K562 (cell line): ENCODE measurements around the gene KCTD16. TPM values are rescaled to one million over a fixed set of nuclear protein-coding genes. Genes with fewer than 3 reads are reported as not detected.

Experiments used
- ATAC-seq: fragments of 200-7000 bp; cut with Tn5 transposase; 3 replicates; pipeline ENCODE4 v1.9.1; 2020; ENCODE audit warnings: moderate library complexity
- BruUV-seq: library from RNA; stranded (reverse); fragments of 400-500 nt; replicated peaks from 2 replicates; lab custom pipeline; 2021; lab: Mats Ljungman, UMichigan
- CTCF ChIA-PET: fragments of 300-600 bp; formaldehyde crosslinking; extraction: SDS; loops from one replicate; lab custom pipeline; 2021; ENCODE audit warnings: low intra/inter-chr PET ratio; lab: Yijun Ruan, JAX
- POLR2A ChIA-PET: fragments of 300-600, 350-650 bp; sonication (Branson Sonifier 250); formaldehyde crosslinking; extraction: SDS; loops from one replicate; lab custom pipeline; 2021; ENCODE audit warnings: antibody characterized with exemption, inconsistent platforms; lab: Yijun Ruan, JAX
- DNase-seq, 4 experiments: peaks; one replicate each; pipeline versions ENCODE4 v3.0.0 to v3.0.0-alpha.2; 2011 to 2018; ENCODE audit warnings: low spot score in 3 of 4, mixed read lengths in 3 of 4; ENCODE audit errors: extremely low read depth in 1 of 4
- FAIRE-seq: peaks from 2 replicates; lab custom pipeline; 2011; peaks lifted over from hg19 to GRCh38; lab: Jason Lieb, UNC
- H2AFZ ChIP-seq: 2 replicates; pipeline ENCODE4 v1.6.0; 2011; ENCODE audit warnings: low read depth, low read length, control low read depth, inconsistent platforms
- H3K27ac ChIP-seq: fragments of 200-600 bp; 3 replicates; pipeline ENCODE4 v1.8.0; 2011; ENCODE audit warnings: low read depth, mild to moderate bottlenecking, control low read depth, inconsistent platforms, low read length, moderate library complexity, mixed read lengths; ENCODE audit errors: extremely low read depth
- H3K27me3 ChIP-seq, 2 experiments: fragments of 300-600 bp in 1 of 2; 2 replicates in 1 of 2; 3 replicates in 1 of 2; pipeline versions ENCODE4 v1.6.0 to v1.8.0; 2011; ENCODE audit warnings: inconsistent platforms in 2 of 2, low read length in 2 of 2, mild to moderate bottlenecking in 1 of 2, mixed read lengths in 1 of 2, moderate library complexity in 1 of 2; ENCODE audit not compliant: control insufficient read depth in 2 of 2, insufficient read depth in 2 of 2
- H3K36me3 ChIP-seq: fragments of 300-600 bp; 3 replicates; pipeline ENCODE4 v1.8.0; 2011; ENCODE audit warnings: mild to moderate bottlenecking, low read length, inconsistent platforms; ENCODE audit not compliant: control insufficient read depth, insufficient read depth
- H3K4me1 ChIP-seq, 2 experiments: fragments of 200-600 bp in 1 of 2; replicated peaks in 1 of 2; 2 replicates in 1 of 2; 3 replicates in 1 of 2; pipeline versions ENCODE4 v1.5.1 to v1.8.0; 2011; ENCODE audit warnings: inconsistent platforms in 2 of 2, low read length in 2 of 2, mild to moderate bottlenecking in 1 of 2, mixed read lengths in 1 of 2, moderate library complexity in 1 of 2; ENCODE audit not compliant: control insufficient read depth in 2 of 2, insufficient read depth in 2 of 2
- H3K4me2 ChIP-seq: 2 replicates; pipeline ENCODE4 v1.6.1; 2011; ENCODE audit warnings: low read length, control low read depth, inconsistent platforms, mixed read lengths; ENCODE audit not compliant: insufficient read depth
- H3K4me3 ChIP-seq: fragments of 200-600 bp; sonication (generic), shearing (Covaris generic); 2 replicates; pipeline ENCODE4 v1.5.1; 2016; ENCODE audit warnings: control low read depth, inconsistent platforms
- H3K79me2 ChIP-seq: fragments of 200-600 bp; 3 replicates; pipeline ENCODE4 v1.8.0; 2011; ENCODE audit warnings: low read length, inconsistent platforms; ENCODE audit not compliant: control insufficient read depth, insufficient read depth
- H3K9ac ChIP-seq, 2 experiments: 2 replicates each; pipeline versions ENCODE4 v1.6.0 to v1.6.1; 2011; ENCODE audit warnings: low read depth in 2 of 2, low read length in 2 of 2, control low read depth in 1 of 2, inconsistent platforms in 1 of 2, mild to moderate bottlenecking in 1 of 2, mixed read lengths in 1 of 2; ENCODE audit not compliant: insufficient read depth in 1 of 2
- H3K9me1 ChIP-seq: one replicate; pipeline ENCODE4 v1.6.0; 2011; ENCODE audit warnings: inconsistent platforms, mild to moderate bottlenecking, low read length, moderate library complexity; ENCODE audit not compliant: control insufficient read depth, insufficient read depth
- H3K9me3 ChIP-seq: replicated peaks from 2 replicates; pipeline ENCODE4 v1.5.1; 2011; ENCODE audit warnings: low read depth, low read length, inconsistent platforms; ENCODE audit not compliant: control insufficient read depth, insufficient read depth
- H4K20me1 ChIP-seq: replicated peaks from 2 replicates; pipeline ENCODE4 v1.6.1; 2011; ENCODE audit warnings: low read length, inconsistent platforms, mixed read lengths; ENCODE audit not compliant: control insufficient read depth, insufficient read depth
- ATF7 ChIP-seq: fragments of 450-650 bp; IDR thresholded peaks from 2 replicates; pipeline ENCODE4 v1.7.1; 2014; ENCODE audit warnings: mild to moderate bottlenecking, moderate library complexity
- CSDE1 ChIP-seq, 2 experiments: fragments of 450-650 bp; IDR thresholded peaks; 2 replicates each; pipeline ENCODE4 v1.6.1; 2016; ENCODE audit warnings: mild to moderate bottlenecking in 1 of 2
- ETV6 ChIP-seq, 3 experiments: fragments of 150-350 bp in 1 of 3; sonication (generic) in 1 of 3; formaldehyde crosslinking in 1 of 3; IDR thresholded peaks; 2 replicates each; pipeline versions ENCODE4 v1.6.1 to v1.8.0; 2014 to 2022; ENCODE audit warnings: borderline replicate concordance in 2 of 3, low read depth in 2 of 3, antibody characterized with exemption in 1 of 3, low read length in 1 of 3, mild to moderate bottlenecking in 1 of 3, missing genetic modification reagents in 1 of 3
- JUND ChIP-seq, 2 experiments: IDR thresholded peaks; 2 replicates in 1 of 2; 3 replicates in 1 of 2; pipeline ENCODE4 v1.6.1; 2011; ENCODE audit warnings: borderline replicate concordance in 2 of 2, low read depth in 2 of 2, low read length in 2 of 2, improper control_type of control experiment in 1 of 2, missing biosample characterization in 1 of 2, missing genetic modification characterization in 1 of 2, missing genetic modification reagents in 1 of 2
- POLR2G ChIP-seq: fragments of 200-400 bp; formaldehyde crosslinking; IDR thresholded peaks from 2 replicates; pipeline ENCODE4 v1.6.1; 2017; ENCODE audit warnings: low read depth, mild to moderate bottlenecking, antibody characterized with exemption, low read length, moderate library complexity
- SIN3A ChIP-seq, 2 experiments: fragments of 150-350 bp in 1 of 2; IDR thresholded peaks; 2 replicates each; pipeline ENCODE4 v1.6.1; 2011 to 2016; ENCODE audit warnings: borderline replicate concordance in 2 of 2, low read depth in 2 of 2, low read length in 2 of 2, mild to moderate bottlenecking in 2 of 2, moderate library complexity in 2 of 2; ENCODE audit not compliant: control insufficient read depth in 1 of 2
- TAF1 ChIP-seq: IDR thresholded peaks from 2 replicates; pipeline ENCODE4 v1.6.1; 2011; ENCODE audit warnings: mild to moderate bottlenecking, low read length, moderate library complexity; ENCODE audit not compliant: insufficient read depth, control insufficient read depth, severe bottlenecking; ENCODE audit errors: extremely low read depth
- ZNF184 ChIP-seq: sonication (generic); formaldehyde crosslinking; IDR thresholded peaks from 2 replicates; pipeline ENCODE4 v1.5.0; 2020; ENCODE audit warnings: missing genetic modification reagents
- WGBS: fragments of 100-300 bp; shearing (Covaris generic); methylation state at CpG from one replicate; pipeline ENCODE4 v1.1.6; 2016; ENCODE audit warnings: low coverage, mixed read lengths; ENCODE audit not compliant: insufficient coverage; ENCODE audit errors: missing lambda C conversion rate; 5-methylcytosine and 5-hydroxymethylcytosine counted together
- in situ Hi-C: fragments of 300-500 bp; cut with MboI; formaldehyde crosslinking; loops from 4 replicates; pipeline ENCODE4 v1.15.0; 2018; ENCODE audit warnings: inconsistent platforms, mixed read lengths
- intact Hi-C: fragments of 100-400 bp; cut with micrococcal nuclease; formaldehyde crosslinking; loops from 2 replicates; pipeline ENCODE4 v1.14.2; 2022
- polyA plus RNA-seq, 8 experiments: library from polyadenylated mRNA; depleted of rRNA in 4 of 8; stranded (reverse) in 5 of 8; unstranded in 3 of 8; fragments of >200 nt; fragmentation: Nextera tagmentation in 2 of 8; fragmentation: Illumina TruSeq in 1 of 8; extraction: Ambion mirVana in 2 of 8; extraction: Trizol in 1 of 8; gene quantifications; 2 replicates each; pipeline versions ENCODE4 v1.2.1 to v1.2.3, GENCODE V29; 2011 to 2014; ENCODE audit warnings: inconsistent platforms in 1 of 8, missing spikeins in 1 of 8
- total RNA-seq, 7 experiments: library from RNA; depleted of rRNA in 6 of 7; stranded (reverse); fragments of >200 nt in 6 of 7; fragmentation: Illumina TruSeq in 2 of 7; extraction: Trizol in 2 of 7; gene quantifications; 2 replicates each; pipeline versions ENCODE4 v1.2.1 to v1.2.3, GENCODE V29; 2011 to 2021; ENCODE audit warnings: low replicate concordance in 1 of 7
- TF ChIP-seq, protein P1 (sequence below): fragments of 450-650 bp; IDR thresholded peaks from one replicate; pipeline ENCODE4 v1.6.1; 2018; ENCODE audit warnings: mild to moderate bottlenecking, moderate library complexity; ENCODE audit not compliant: partially characterized antibody

Gene KCTD16
- total and polyA plus RNA-seq, 9 of the 15 experiments (the other 6 are each of a cell fraction or from before 2014, with no cell fraction given): 0.04 TPM; not detected in 8

DNA sequence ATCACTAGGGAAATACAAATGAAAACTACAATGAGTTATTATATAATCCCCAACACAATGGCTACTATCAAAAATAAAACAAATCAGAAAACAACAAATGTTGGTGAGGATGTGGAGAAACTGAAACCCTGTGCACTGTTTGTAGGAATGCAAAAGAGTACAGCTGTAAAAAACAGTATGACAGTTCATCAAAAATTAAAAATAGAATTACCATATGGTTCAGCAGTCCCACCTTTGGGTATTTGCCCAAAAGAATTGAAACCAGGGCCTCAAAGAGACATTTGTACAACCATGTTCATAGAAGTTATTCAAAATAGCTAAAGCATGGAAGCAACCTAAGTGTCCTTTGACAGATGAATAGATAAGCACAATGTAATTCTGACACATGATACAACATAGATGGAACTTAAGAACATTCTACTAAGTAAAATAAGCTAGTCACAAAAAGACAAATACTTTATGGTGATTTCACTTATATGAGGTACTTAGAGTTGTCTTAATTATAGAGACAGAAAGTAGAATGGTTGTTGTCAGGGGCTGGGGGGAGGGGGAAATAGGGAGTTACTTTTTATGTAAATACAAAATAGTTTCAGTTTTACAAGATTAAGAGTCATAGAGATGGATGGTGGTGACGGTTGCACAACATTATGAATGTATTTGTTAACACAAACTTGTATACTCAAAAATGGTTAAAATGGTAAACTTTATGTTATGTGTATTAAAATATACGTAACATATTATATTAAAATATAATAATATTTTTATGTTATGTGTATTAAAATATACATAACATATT is 102.8 kb downstream of the KCTD16 start:
- Histone ChIP-seq H3K9me1 (no peaks in the 10 kb centered on the region), H3K9me3 (no peaks in the 10 kb centered on the region), H3K79me2 (no peaks in the 10 kb centered on the region), H4K20me1 (no peaks in the 10 kb centered on the region), H3K9ac (no peak overlapping the region), H3K4me1 (no peaks in the 10 kb centered on the region), H3K36me3 (no peaks in the 10 kb centered on the region), H2AFZ (no peak overlapping the region), H3K4me3 (no peak overlapping the region), H3K4me2 (no peak overlapping the region), H3K27me3 (no peaks in the 10 kb centered on the region), H3K27ac (no peak overlapping the region)
- ChIA-PET POLR2A (no interaction called here), CTCF (no interaction called here)
- intact Hi-C loops: no loop called here
- no TSS peak for BruUV-seq
- in situ Hi-C loops: no loop called here
- WGBS: 3% methylated on average over 2 of the region's 2 CpGs
- FAIRE-seq: no peak
- no peak for ATAC-seq
- TF ChIP-seq TAF1: no peak
- TF ChIP-seq CSDE1 (IDR thresholded peaks at IDR 0.05): no peak
- no peak for TF ChIP-seq SIN3A (IDR thresholded peaks at IDR 0.05; ENCODE audit: borderline replicate concordance in 2 of 2, control insufficient read depth in 1 of 2, low read depth in 2 of 2, low read length in 2 of 2)
- no peak for TF ChIP-seq ATF7
- TF ChIP-seq, protein P1, sequence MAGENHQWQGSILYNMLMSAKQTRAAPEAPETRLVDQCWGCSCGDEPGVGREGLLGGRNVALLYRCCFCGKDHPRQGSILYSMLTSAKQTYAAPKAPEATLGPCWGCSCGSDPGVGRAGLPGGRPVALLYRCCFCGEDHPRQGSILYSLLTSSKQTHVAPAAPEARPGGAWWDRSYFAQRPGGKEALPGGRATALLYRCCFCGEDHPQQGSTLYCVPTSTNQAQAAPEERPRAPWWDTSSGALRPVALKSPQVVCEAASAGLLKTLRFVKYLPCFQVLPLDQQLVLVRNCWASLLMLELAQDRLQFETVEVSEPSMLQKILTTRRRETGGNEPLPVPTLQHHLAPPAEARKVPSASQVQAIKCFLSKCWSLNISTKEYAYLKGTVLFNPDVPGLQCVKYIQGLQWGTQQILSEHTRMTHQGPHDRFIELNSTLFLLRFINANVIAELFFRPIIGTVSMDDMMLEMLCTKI: no peak
- TF ChIP-seq ZNF184 (CRISPR knock-in tag): no peak
- TF ChIP-seq POLR2G: no peak
- TF ChIP-seq JUND (IDR thresholded peaks at IDR 0.05; ENCODE audit: borderline replicate concordance, low read depth, low read length): no peak
- no peak for TF ChIP-seq JUND (tag; IDR thresholded peaks at IDR 0.05; ENCODE audit: borderline replicate concordance, low read depth, low read length)
- TF ChIP-seq ETV6 (IDR thresholded peaks at IDR 0.05; ENCODE audit: borderline replicate concordance in 1 of 2, low read depth in 2 of 2, low read length in 1 of 2): no peak
- TF ChIP-seq ETV6 (CRISPR knock-in tag; IDR thresholded peaks at IDR 0.05; ENCODE audit: borderline replicate concordance): no peak
- TF ChIP-seq, all 486 proteins: peak for 0
- no peak for DNase-seq
